Activated B cell treated with CpG ODN at 0.5 μM for 24 hours (primary cell): ENCODE data around the gene WFS1. TPM values are rescaled to one million over a fixed set of nuclear protein-coding genes. Genes with fewer than 3 reads are reported as not detected.

Experiments used
- ATAC-seq: fragments of 200-7000 bp; cut with Tn5 transposase; one replicate; pipeline ENCODE4 v1.10.0; 2021; ENCODE audit warnings: low read depth, mild to moderate bottlenecking, moderate library complexity
- CTCF ChIA-PET: fragments of 350-600 bp; sonication (Branson Sonifier 250); formaldehyde crosslinking; loops from one replicate; lab custom pipeline; 2021; ENCODE audit warnings: antibody characterized with exemption; lab: Charles Lee
- POLR2A ChIA-PET: fragments of 350-600 bp; sonication (Branson Sonifier 250); formaldehyde crosslinking; loops from one replicate; lab custom pipeline; 2021; ENCODE audit warnings: antibody characterized with exemption; lab: Charles Lee
- DNase-seq: peaks from one replicate; pipeline ENCODE4 v3.0.0; 2022
- H3K27ac Mint-ChIP-seq: one replicate; pipeline ENCODE4 v1.8.0; 2020; ENCODE audit warnings: mixed read lengths
- H3K27me3 Mint-ChIP-seq: one replicate; pipeline ENCODE4 v1.8.0; 2021; ENCODE audit warnings: mixed read lengths
- H3K36me3 Mint-ChIP-seq: one replicate; pipeline ENCODE4 v1.8.0; 2021; ENCODE audit warnings: low read depth, mixed read lengths
- H3K4me1 Mint-ChIP-seq: one replicate; pipeline ENCODE4 v1.8.0; 2021; ENCODE audit warnings: mixed read lengths
- H3K4me3 Mint-ChIP-seq: one replicate; pipeline ENCODE4 v1.8.0; 2020; ENCODE audit warnings: mild to moderate bottlenecking, mixed read lengths
- H3K9me3 Mint-ChIP-seq: one replicate; pipeline ENCODE4 v1.8.0; 2020; ENCODE audit warnings: mixed read lengths
- intact Hi-C: fragments of 100-400 bp; cut with micrococcal nuclease; formaldehyde crosslinking; loops from one replicate; pipeline ENCODE4 v1.15.1; 2024
- total RNA-seq: library from RNA; stranded (reverse); gene quantifications from 2 replicates; pipeline ENCODE4 v1.2.3, GENCODE V29; 2022
- TF ChIP-seq, protein P1 (sequence below): fragments of 200-600 bp; IDR thresholded peaks from one replicate; pipeline ENCODE4 v1.8.0; 2022; ENCODE audit warnings: antibody characterized with exemption, mild to moderate bottlenecking

Gene WFS1
- total RNA-seq, 1 donor from 2014 or later: 2.4 TPM

GRCh38 chr4:6224735-6225134 lies 44.9 kb upstream of the WFS1 start:
- POLR2A ChIA-PET: no interaction called here
- H3K36me3 Mint-ChIP-seq: no peaks in the 10 kb centered on the region

DNA sequence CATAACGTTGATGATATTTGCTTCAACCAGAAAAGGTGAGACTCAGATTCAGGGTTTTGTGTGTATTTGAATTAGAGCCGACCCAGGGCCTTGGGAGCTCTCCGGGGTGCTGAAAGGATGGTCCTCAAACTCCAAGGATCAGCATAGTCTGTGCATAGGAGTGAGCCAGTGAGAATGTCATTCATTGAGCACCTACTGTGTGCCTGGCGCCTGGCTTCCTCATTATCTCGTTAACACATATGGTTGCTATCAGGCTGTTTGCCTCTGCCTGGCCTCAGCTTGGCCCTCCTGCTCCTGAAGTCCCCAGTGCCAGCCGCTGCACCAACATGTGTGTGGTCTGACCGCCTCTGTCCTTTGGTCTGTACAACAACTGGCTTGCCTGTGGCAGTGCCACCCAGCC lies 44.2 kb upstream of the WFS1 start:
- TF ChIP-seq, protein P1, sequence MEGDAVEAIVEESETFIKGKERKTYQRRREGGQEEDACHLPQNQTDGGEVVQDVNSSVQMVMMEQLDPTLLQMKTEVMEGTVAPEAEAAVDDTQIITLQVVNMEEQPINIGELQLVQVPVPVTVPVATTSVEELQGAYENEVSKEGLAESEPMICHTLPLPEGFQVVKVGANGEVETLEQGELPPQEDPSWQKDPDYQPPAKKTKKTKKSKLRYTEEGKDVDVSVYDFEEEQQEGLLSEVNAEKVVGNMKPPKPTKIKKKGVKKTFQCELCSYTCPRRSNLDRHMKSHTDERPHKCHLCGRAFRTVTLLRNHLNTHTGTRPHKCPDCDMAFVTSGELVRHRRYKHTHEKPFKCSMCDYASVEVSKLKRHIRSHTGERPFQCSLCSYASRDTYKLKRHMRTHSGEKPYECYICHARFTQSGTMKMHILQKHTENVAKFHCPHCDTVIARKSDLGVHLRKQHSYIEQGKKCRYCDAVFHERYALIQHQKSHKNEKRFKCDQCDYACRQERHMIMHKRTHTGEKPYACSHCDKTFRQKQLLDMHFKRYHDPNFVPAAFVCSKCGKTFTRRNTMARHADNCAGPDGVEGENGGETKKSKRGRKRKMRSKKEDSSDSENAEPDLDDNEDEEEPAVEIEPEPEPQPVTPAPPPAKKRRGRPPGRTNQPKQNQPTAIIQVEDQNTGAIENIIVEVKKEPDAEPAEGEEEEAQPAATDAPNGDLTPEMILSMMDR: no peak
- Mint-ChIP-seq H3K9me3 (no peaks in the 10 kb centered on the region), H3K4me1 (no peaks in the 10 kb centered on the region), H3K27me3 (peaks cover 43% of the 10 kb centered on the region), H3K36me3 (no peaks in the 10 kb centered on the region), H3K27ac (no peak overlapping the region), H3K4me3 (no peak overlapping the region)
- POLR2A ChIA-PET: no interaction called here
- no peak for ATAC-seq
- CTCF ChIA-PET: no interaction called here
- intact Hi-C loops: no loop called here
- no peak for DNase-seq

More at GRCh38 chr4:6224735-6225134, 44.9 kb upstream of the WFS1 start:
- Mint-ChIP-seq H3K9me3 (no peaks in the 10 kb centered on the region), H3K27me3 (peaks cover 43% of the 10 kb centered on the region), H3K4me1 (no peaks in the 10 kb centered on the region), H3K27ac (no peak overlapping the region), H3K4me3 (no peak overlapping the region)
- CTCF ChIA-PET: no interaction called here
- ATAC-seq (no peak), DNase-seq (no peak)
- intact Hi-C loops: no loop called here
- TF ChIP-seq, protein P1: no peak

GRCh38 chr4:6226506-6226905 lies 43.1 kb upstream of the WFS1 start:
- CTCF ChIA-PET: no interaction called here
- ATAC-seq: no peak
- TF ChIP-seq, protein P1: no peak
- H3K9me3 Mint-ChIP-seq: no peaks in the 10 kb centered on the region
- no peak overlapping the region for H3K27ac Mint-ChIP-seq
- DNase-seq: no peak
- intact Hi-C loops: no loop called here
- no peaks in the 10 kb centered on the region for H3K4me1 Mint-ChIP-seq
- H3K36me3 Mint-ChIP-seq: no peaks in the 10 kb centered on the region
- peaks cover 35% of the 10 kb centered on the region for H3K27me3 Mint-ChIP-seq
- POLR2A ChIA-PET: no interaction called here
- no peak overlapping the region for H3K4me3 Mint-ChIP-seq

GRCh38 chr4:6227412-6228157 lies 42.1 kb upstream of the WFS1 start:
- Mint-ChIP-seq H3K4me1 (no peaks in the 10 kb centered on the region), H3K27ac (no peak overlapping the region), H3K4me3 (no peak overlapping the region), H3K9me3 (no peaks in the 10 kb centered on the region), H3K36me3 (no peaks in the 10 kb centered on the region), H3K27me3 (peaks cover 31% of the 10 kb centered on the region)
- ATAC-seq (no peak), DNase-seq (no peak)
- intact Hi-C loops: no loop called here
- POLR2A ChIA-PET: no interaction called here
- CTCF ChIA-PET: no interaction called here
- TF ChIP-seq, protein P1: no peak

GRCh38 chr4:6228158-6229067 lies 41.2 kb upstream of the WFS1 start:
- Mint-ChIP-seq H3K27ac (no peak overlapping the region), H3K27me3 (peaks cover 24% of the 10 kb centered on the region)

More at GRCh38 chr4:6228158-6229067, 41.2 kb upstream of the WFS1 start:
- ChIA-PET POLR2A (no interaction called here), CTCF (no interaction called here)
- intact Hi-C loops: no loop called here
- TF ChIP-seq, protein P1: no peak
- no peaks in the 10 kb centered on the region for H3K36me3 Mint-ChIP-seq
- no peak for DNase-seq
- H3K4me3 Mint-ChIP-seq: no peak overlapping the region
- no peaks in the 10 kb centered on the region for H3K9me3 Mint-ChIP-seq
- H3K4me1 Mint-ChIP-seq: no peaks in the 10 kb centered on the region
- no peak for ATAC-seq
